H1 (cell line): ENCODE results near the gene PTPN3. TPM values are rescaled to one million over a fixed set of nuclear protein-coding genes. Genes with fewer than 3 reads are reported as not detected.

Source experiments
- CTCF ChIA-PET: fragments of 300-600 bp; sonication (Branson Sonifier 250); formaldehyde crosslinking; loops from one replicate; lab custom pipeline; 2021; ENCODE audit not compliant: partially characterized antibody; lab: Charles Lee
- POLR2A ChIA-PET: fragments of 300-600 bp; sonication (Branson Sonifier 250); formaldehyde crosslinking; loops from one replicate; lab custom pipeline; 2021; ENCODE audit warnings: inconsistent platforms; ENCODE audit not compliant: partially characterized antibody; lab: Charles Lee
- DNase-seq, 2 experiments: peaks; one replicate each; pipeline versions ENCODE4 v3.0.0 to v3.0.0-alpha.2; 2010 to 2022; ENCODE audit warnings: low spot score in 2 of 2, low read depth in 1 of 2, mixed read lengths in 1 of 2
- FAIRE-seq: peaks from 2 replicates; lab custom pipeline; 2011; peaks lifted over from hg19 to GRCh38; lab: Jason Lieb, UNC
- H2AFZ ChIP-seq: 2 replicates; pipeline ENCODE4 v1.8.1; 2012; ENCODE audit warnings: low read length, inconsistent platforms
- H2AK5ac ChIP-seq: 2 replicates; pipeline ENCODE4 v1.6.1; 2013; ENCODE audit warnings: low read depth, low read length
- H2BK120ac ChIP-seq: replicated peaks from 2 replicates; pipeline ENCODE3; 2013; ENCODE audit warnings: low read depth, low read length, inconsistent platforms
- H2BK12ac ChIP-seq: 2 replicates; pipeline ENCODE4 v1.6.1; 2013; ENCODE audit warnings: low read depth, low read length
- H2BK15ac ChIP-seq: 2 replicates; pipeline ENCODE4 v1.6.1; 2013; ENCODE audit warnings: low read length
- H2BK20ac ChIP-seq: 2 replicates; pipeline ENCODE4 v1.6.1; 2013; ENCODE audit warnings: low read length
- H2BK5ac ChIP-seq: 2 replicates; pipeline ENCODE4 v1.6.1; 2013; ENCODE audit warnings: low read depth, low read length
- H3K14ac ChIP-seq: 2 replicates; pipeline ENCODE4 v1.6.1; 2013; ENCODE audit warnings: inconsistent platforms; ENCODE audit not compliant: insufficient read length
- H3K18ac ChIP-seq: 2 replicates; pipeline ENCODE4 v1.6.1; 2013; ENCODE audit warnings: low read length; ENCODE audit errors: extremely low read depth
- H3K23ac ChIP-seq: 2 replicates; pipeline ENCODE4 v1.6.1; 2013; ENCODE audit warnings: inconsistent platforms; ENCODE audit not compliant: insufficient read length
- H3K23me2 ChIP-seq: 2 replicates; pipeline ENCODE4 v1.6.1; 2013; ENCODE audit warnings: low read depth, low read length
- H3K27ac ChIP-seq: 2 replicates; pipeline ENCODE4 v1.6.1; 2011; ENCODE audit warnings: low read depth, low read length, inconsistent platforms
- H3K27me3 ChIP-seq, 4 experiments: replicated peaks in 1 of 4; 1 replicate in 1 of 4; 2 replicates in 3 of 4; pipeline versions ENCODE4 v1.6.1 to v1.8.1; 2011 to 2013; ENCODE audit warnings: low read length in 3 of 4, mild to moderate bottlenecking in 3 of 4, inconsistent platforms in 2 of 4, mixed read lengths in 2 of 4, moderate library complexity in 1 of 4; ENCODE audit not compliant: control insufficient read depth in 3 of 4, insufficient read depth in 3 of 4; ENCODE audit errors: extremely low read depth in 1 of 4
- H3K36me3 ChIP-seq, 4 experiments: 2 replicates each; pipeline versions ENCODE4 v1.6.1 to v1.8.1; 2011 to 2013; ENCODE audit warnings: mild to moderate bottlenecking in 4 of 4, low read length in 3 of 4, moderate library complexity in 2 of 4, control low read depth in 1 of 4, inconsistent platforms in 1 of 4; ENCODE audit not compliant: insufficient read depth in 4 of 4, control insufficient read depth in 2 of 4
- H3K4ac ChIP-seq: replicated peaks from 2 replicates; pipeline ENCODE3; 2013; ENCODE audit warnings: low read length, low read depth, mixed read lengths, inconsistent platforms; ENCODE audit not compliant: insufficient read length
- H3K4me1 ChIP-seq, 4 experiments: replicated peaks in 1 of 4; 1 replicate in 1 of 4; 2 replicates in 3 of 4; pipeline versions ENCODE4 v1.6.1 to v1.8.1; 2011 to 2013; ENCODE audit warnings: low read length in 3 of 4, inconsistent platforms in 2 of 4, mixed read lengths in 1 of 4; ENCODE audit not compliant: insufficient read depth in 4 of 4, control insufficient read depth in 3 of 4
- H3K4me2 ChIP-seq, 2 experiments: 2 replicates each; pipeline versions ENCODE4 v1.6.1 to v1.8.1; 2011 to 2013; ENCODE audit warnings: low read depth in 2 of 2, low read length in 2 of 2, control low read depth in 1 of 2, inconsistent platforms in 1 of 2, mild to moderate bottlenecking in 1 of 2; ENCODE audit not compliant: insufficient read depth in 1 of 2
- H3K4me3 ChIP-seq, 4 experiments: fragments of 200-600, 300-600 bp in 1 of 4; sonication (generic), shearing (Covaris generic), sonication (Bioruptor Twin) in 1 of 4; 2 replicates each; pipeline versions ENCODE4 v1.5.1 to v1.8.1; 2011 to 2016; ENCODE audit warnings: low read length in 4 of 4, low read depth in 3 of 4, control low read depth in 2 of 4, inconsistent platforms in 2 of 4, mild to moderate bottlenecking in 2 of 4, mixed read lengths in 1 of 4, moderate library complexity in 1 of 4; ENCODE audit not compliant: insufficient read depth in 2 of 4; ENCODE audit errors: extremely low read depth in 1 of 4
- H3K56ac ChIP-seq: replicated peaks from 2 replicates; pipeline ENCODE3; 2013; ENCODE audit warnings: low read depth, mild to moderate bottlenecking, mixed read lengths, low read length, inconsistent platforms; ENCODE audit not compliant: insufficient read length
- H3K79me1 ChIP-seq: 2 replicates; pipeline ENCODE4 v1.6.1; 2013; ENCODE audit warnings: low read depth, low read length, control low read depth
- H3K79me2 ChIP-seq, 2 experiments: 2 replicates each; pipeline versions ENCODE4 v1.6.1 to v1.8.1; 2012 to 2013; ENCODE audit warnings: low read length in 2 of 2, mild to moderate bottlenecking in 2 of 2, inconsistent platforms in 1 of 2; ENCODE audit not compliant: insufficient read depth in 2 of 2, control insufficient read depth in 1 of 2
- H3K9ac ChIP-seq, 4 experiments: replicated peaks in 1 of 4; 1 replicate in 1 of 4; 2 replicates in 3 of 4; pipeline versions ENCODE4 v1.6.1 to v1.8.1; 2011 to 2013; ENCODE audit warnings: low read depth in 3 of 4, low read length in 3 of 4, control low read depth in 2 of 4, mild to moderate bottlenecking in 2 of 4, moderate library complexity in 2 of 4, inconsistent platforms in 1 of 4; ENCODE audit errors: extremely low read depth in 1 of 4
- H3K9me3 ChIP-seq, 2 experiments: 2 replicates each; pipeline versions ENCODE4 v1.6.1 to v1.8.1; 2012 to 2013; ENCODE audit warnings: mild to moderate bottlenecking in 2 of 2, moderate library complexity in 2 of 2, control low read depth in 1 of 2, inconsistent platforms in 1 of 2, low read depth in 1 of 2, low read length in 1 of 2, mixed read lengths in 1 of 2; ENCODE audit not compliant: insufficient read depth in 2 of 2
- H4K20me1 ChIP-seq, 2 experiments: replicated peaks in 1 of 2; 2 replicates each; pipeline versions ENCODE3 to v1.8.1; 2011 to 2013; ENCODE audit warnings: inconsistent platforms in 2 of 2, low read length in 2 of 2, mild to moderate bottlenecking in 1 of 2; ENCODE audit not compliant: insufficient read depth in 2 of 2, control insufficient read depth in 1 of 2
- H4K5ac ChIP-seq: 2 replicates; pipeline ENCODE4 v1.6.1; 2013; ENCODE audit warnings: low read length, low read depth, mixed read lengths, inconsistent platforms; ENCODE audit not compliant: insufficient read length
- H4K8ac ChIP-seq: 2 replicates; pipeline ENCODE4 v1.8.0; 2013; ENCODE audit warnings: mild to moderate bottlenecking, moderate library complexity, low read length, inconsistent platforms; ENCODE audit not compliant: insufficient read depth; ENCODE audit errors: extremely low read depth
- H4K91ac ChIP-seq: replicated peaks from 2 replicates; pipeline ENCODE3; 2013; ENCODE audit warnings: low read length, mixed read lengths, inconsistent platforms; ENCODE audit not compliant: insufficient read length
- BACH1 ChIP-seq: IDR thresholded peaks from 2 replicates; pipeline ENCODE4 v1.6.1; 2012; ENCODE audit warnings: low read length, improper control_type of control experiment
- CTBP2 ChIP-seq: IDR thresholded peaks from 2 replicates; pipeline ENCODE4 v1.7.0; 2011; ENCODE audit warnings: borderline replicate concordance, mild to moderate bottlenecking, moderate library complexity, mixed read lengths, low read length; ENCODE audit not compliant: insufficient read depth, insufficient read length
- MAX ChIP-seq: IDR thresholded peaks from 2 replicates; pipeline ENCODE4 v1.6.1; 2012; ENCODE audit warnings: inconsistent platforms
- POLR2AphosphoS5 ChIP-seq: IDR thresholded peaks from 2 replicates; pipeline ENCODE4 v1.6.1; 2011; ENCODE audit warnings: low read depth, low read length
- SIRT6 ChIP-seq: IDR thresholded peaks from one replicate; pipeline ENCODE4 v1.7.1; 2012; ENCODE audit warnings: low read length, inconsistent platforms
- SP4 ChIP-seq: IDR thresholded peaks from 2 replicates; pipeline ENCODE4 v1.6.1; 2012; ENCODE audit warnings: low read length, inconsistent platforms
- SUZ12 ChIP-seq: fragments of 200-600 bp; sonication (generic); IDR thresholded peaks from 2 replicates; pipeline ENCODE4 v1.6.1; 2012; ENCODE audit warnings: mild to moderate bottlenecking, inconsistent platforms, low read length, moderate library complexity, mixed read lengths
- WGBS, 2 experiments: shearing (Covaris generic) in 1 of 2; methylation state at CpG; one replicate each; pipeline versions ENCODE4 v1.1.6 to v1.1.7; 2013 to 2015; ENCODE audit warnings: low lambda C conversion rate in 2 of 2, mixed read lengths in 2 of 2, inconsistent platforms in 1 of 2, low coverage in 1 of 2, missing lambda C conversion rate in 1 of 2; ENCODE audit not compliant: insufficient replicate concordance in 2 of 2, insufficient coverage in 1 of 2, insufficient read length in 1 of 2; ENCODE audit errors: extremely low coverage in 1 of 2, missing lambda C conversion rate in 1 of 2; 5-methylcytosine and 5-hydroxymethylcytosine counted together
- polyA plus RNA-seq, 7 experiments: library from polyadenylated mRNA; depleted of rRNA in 3 of 7; stranded (reverse) in 5 of 7; unstranded in 2 of 7; fragments of >200 nt in 5 of 7; fragments of 200-250 nt in 2 of 7; gene quantifications; 1 replicate in 5 of 7; 2 replicates in 1 of 7; 4 replicates in 1 of 7; pipeline versions ENCODE4 v1.2.1 to v1.2.3, GENCODE V29; 2011 to 2013; ENCODE audit warnings: missing spikeins in 2 of 7, mixed read lengths in 2 of 7
- total RNA-seq: library from RNA; stranded (reverse); fragmentation: NEBNext Ultra II Directional; extraction: Animal tissue kit (Norgen Biotek cat#: 25700); gene quantifications from 2 replicates; pipeline ENCODE4 v1.2.1, GENCODE V29; 2021
- TF ChIP-seq, protein P1 (sequence below): IDR thresholded peaks from 2 replicates; pipeline ENCODE4 v1.6.1; 2011; ENCODE audit warnings: low read depth, mild to moderate bottlenecking, low read length; ENCODE audit not compliant: insufficient read depth

The PTPN3 gene
- total and polyA plus RNA-seq, 2 of the 8 experiments (the other 6 are each of a cell fraction or from before 2014, with no cell fraction given) = 2.9 to 3.7 TPM

DNA sequence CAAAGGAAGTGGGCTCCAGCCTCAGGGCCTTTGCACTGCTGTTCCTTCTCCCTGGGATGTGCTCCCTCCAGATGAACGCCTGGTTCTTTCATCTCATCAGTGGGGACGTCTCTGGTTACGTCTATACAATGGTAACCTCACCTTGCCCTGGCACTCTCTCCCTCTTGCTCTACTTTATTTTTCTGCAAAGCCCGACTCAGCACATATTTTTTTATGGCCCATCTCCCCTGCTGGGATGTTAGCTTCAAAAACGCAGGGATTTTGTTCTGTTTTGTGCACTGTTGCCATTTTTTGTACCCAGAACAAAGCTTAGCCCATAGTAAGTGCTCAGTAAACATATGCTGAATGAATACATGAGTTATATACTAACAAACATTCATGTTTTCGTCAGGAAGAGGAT lies 37.5 kb downstream of the PTPN3 start:
- H3K9me3 ChIP-seq = no peaks in the 10 kb centered on the region
- no peaks in the 10 kb centered on the region for H3K23me2 ChIP-seq
- no peak overlapping the region for H2BK20ac ChIP-seq
- no peaks in the 10 kb centered on the region for H3K36me3 ChIP-seq
- H3K9ac ChIP-seq = no peak overlapping the region
- TF ChIP-seq CTBP2 (no peak), SIRT6 (no peak), POLR2AphosphoS5 (no peak), SUZ12 (no peak), MAX (no peak), BACH1 (no peak), SP4 (no peak)
- TF ChIP-seq, protein P1, sequence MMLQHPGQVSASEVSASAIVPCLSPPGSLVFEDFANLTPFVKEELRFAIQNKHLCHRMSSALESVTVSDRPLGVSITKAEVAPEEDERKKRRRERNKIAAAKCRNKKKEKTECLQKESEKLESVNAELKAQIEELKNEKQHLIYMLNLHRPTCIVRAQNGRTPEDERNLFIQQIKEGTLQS = no peak
- H2BK5ac ChIP-seq = no peak overlapping the region
- H2AK5ac ChIP-seq = no peak overlapping the region
- FAIRE-seq (no peak), DNase-seq (no peak)
- POLR2A ChIA-PET = no interaction called here
- H3K4ac ChIP-seq = no peak overlapping the region
- H3K23ac ChIP-seq = no peak overlapping the region
- no peak overlapping the region for H2BK15ac ChIP-seq
- no peak overlapping the region for H3K18ac ChIP-seq
- CTCF ChIA-PET = interaction anchor here (0.5 to 15.2 kb wide), 10 partner anchors 7 to 651 kb away, joined by 3 to 236 read pairs (median 6); no protein-coding TSS in a partner anchor
- H2AFZ ChIP-seq = no peak overlapping the region
- H2BK120ac ChIP-seq = no peak overlapping the region
- H3K79me2 ChIP-seq = no peaks in the 10 kb centered on the region
- H3K79me1 ChIP-seq = no peaks in the 10 kb centered on the region; the same call in 1 of the 2 replicates
- no peak overlapping the region for H3K4me3 ChIP-seq
- no peaks in the 10 kb centered on the region for H4K20me1 ChIP-seq
- no peak overlapping the region for H3K27ac ChIP-seq
- no peak overlapping the region for H4K91ac ChIP-seq
- no peak overlapping the region for H3K56ac ChIP-seq
- peaks cover 0 to 5% (median 0%) of the 10 kb centered on the region in 4 experiments; a peak in 3 of 7 replicates for H3K4me1 ChIP-seq
- H3K4me2 ChIP-seq = no peak overlapping the region
- H4K5ac ChIP-seq = no peak overlapping the region
- 92% methylated on average over 6 of the region's 6 CpGs; no CpG with 5 or more reads in 1 of the 2 experiments for WGBS, 2 experiments
- no peak overlapping the region for H3K14ac ChIP-seq
- no peaks in the 10 kb centered on the region for H3K27me3 ChIP-seq
- H4K8ac ChIP-seq = no peak overlapping the region
- H2BK12ac ChIP-seq = no peak overlapping the region
